HCT116 (cell line): ENCODE data around the gene METTL21A.

Experiments
- CEBPB ChIP-seq: IDR thresholded peaks from 2 replicates; pipeline ENCODE4 v1.6.1; 2012; ENCODE audit warnings: low read depth
- CTCF ChIP-seq, 3 experiments: fragments of 200-600 bp in 1 of 3; sonication (generic) in 1 of 3; IDR thresholded peaks in 2 of 3; conservative IDR thresholded peaks in 1 of 3; 2 replicates each; pipeline ENCODE4 v1.5.1; 2012 to 2017; ENCODE audit warnings: low read depth in 2 of 3, low read length in 2 of 3, antibody characterized with exemption in 1 of 3, borderline replicate concordance in 1 of 3, control low read depth in 1 of 3, mild to moderate bottlenecking in 1 of 3, mixed read lengths in 1 of 3, mixed run types in 1 of 3, moderate library complexity in 1 of 3; ENCODE audit not compliant: insufficient read depth in 1 of 3
- ELF1 ChIP-seq: IDR thresholded peaks from 2 replicates; pipeline ENCODE4 v1.6.1; 2012; ENCODE audit warnings: low read depth, borderline replicate concordance
- EZH2 ChIP-seq: fragments of 200-600 bp; sonication (generic); IDR thresholded peaks from 2 replicates; pipeline ENCODE4 v1.6.1; 2017; ENCODE audit warnings: antibody characterized with exemption, mixed run types
- EZH2phosphoT487 ChIP-seq: fragments of 200-600 bp; IDR thresholded peaks from 2 replicates; pipeline ENCODE4 v1.6.1; 2018; ENCODE audit warnings: antibody characterized with exemption, borderline replicate concordance
- FOSL1 ChIP-seq: IDR thresholded peaks from 2 replicates; pipeline ENCODE4 v1.6.1; 2012; ENCODE audit warnings: low read depth
- POLR2A ChIP-seq: IDR thresholded peaks from 2 replicates; pipeline ENCODE4 v1.7.0; 2011; ENCODE audit warnings: borderline replicate concordance; ENCODE audit not compliant: insufficient read depth, insufficient read length; ENCODE audit errors: extremely low read depth
- POLR2AphosphoS5 ChIP-seq: IDR thresholded peaks from 2 replicates; pipeline ENCODE4 v1.6.1; 2011; ENCODE audit warnings: mild to moderate bottlenecking, low read depth, low read length, moderate library complexity
- REST ChIP-seq: IDR thresholded peaks from 2 replicates; pipeline ENCODE4 v1.6.1; 2012; ENCODE audit warnings: low read depth
- SIN3A ChIP-seq: IDR thresholded peaks from 2 replicates; pipeline ENCODE4 v1.6.1; 2012; ENCODE audit warnings: low read depth
- SRF ChIP-seq: IDR thresholded peaks from 2 replicates; pipeline ENCODE4 v1.6.1; 2012; ENCODE audit warnings: low read depth
- YY1 ChIP-seq: IDR thresholded peaks from 2 replicates; pipeline ENCODE4 v1.6.1; 2011; ENCODE audit warnings: low read length, low read depth, moderate library complexity, mild to moderate bottlenecking; ENCODE audit not compliant: insufficient replicate concordance; ENCODE audit errors: extremely low read depth
- ZNF274 ChIP-seq: fragments of 200-500 bp; sonication (Bioruptor generic); IDR thresholded peaks from 2 replicates; pipeline ENCODE4 v1.6.1; 2014; ENCODE audit warnings: mild to moderate bottlenecking, low read depth, low read length, inconsistent platforms
- TF ChIP-seq, protein P1 (sequence below): IDR thresholded peaks from 2 replicates; pipeline ENCODE4 v1.6.1; 2012

- TF ChIP-seq EZH2phosphoT487 (no peak), CTCF (IDR thresholded peaks at IDR 0.05 in 2 of 3, conservative IDR thresholded peaks at IDR 0.05 in 1 of 3; ENCODE audit: borderline replicate concordance in 1 of 3, insufficient read depth in 1 of 3, low read depth in 2 of 3, low read length in 2 of 3) (no peak), YY1 (no peak), CEBPB (no peak), FOSL1 (no peak), SIN3A (no peak), POLR2A (no peak), ELF1 (no peak), REST (no peak), SRF (no peak), POLR2AphosphoS5 (no peak), EZH2 (no peak), ZNF274 (no peak)
- TF ChIP-seq, protein P1, sequence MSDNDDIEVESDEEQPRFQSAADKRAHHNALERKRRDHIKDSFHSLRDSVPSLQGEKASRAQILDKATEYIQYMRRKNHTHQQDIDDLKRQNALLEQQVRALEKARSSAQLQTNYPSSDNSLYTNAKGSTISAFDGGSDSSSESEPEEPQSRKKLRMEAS, result no peak
Measured at GRCh38 chr2:207593277-207593676, 31.9 kb downstream of the METTL21A start.
